ENCODE measurements around the gene ZNF486.

ZNF486 gene

DNA sequence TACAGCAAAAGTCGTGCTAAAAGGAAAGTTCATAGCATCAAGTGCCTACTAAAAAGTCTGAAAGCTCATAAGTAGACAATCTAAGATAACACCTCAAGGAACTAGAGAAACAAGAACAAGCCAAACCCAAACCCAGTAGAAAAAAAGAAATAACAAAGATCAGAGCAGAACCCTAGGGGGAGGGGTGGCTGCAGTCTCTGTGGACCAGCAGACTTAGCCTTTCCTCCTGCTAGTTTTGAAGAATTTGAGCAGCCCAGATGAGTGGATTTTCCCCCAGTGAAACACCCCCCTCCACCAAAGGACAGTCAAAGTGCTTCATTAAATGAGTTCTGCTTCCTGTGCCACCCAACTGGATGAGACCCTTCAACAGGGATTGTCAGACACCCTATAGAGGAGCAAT lies 2.6 kb upstream of the ZNF486 start:
- TF ChIP-seq, protein P1, sequence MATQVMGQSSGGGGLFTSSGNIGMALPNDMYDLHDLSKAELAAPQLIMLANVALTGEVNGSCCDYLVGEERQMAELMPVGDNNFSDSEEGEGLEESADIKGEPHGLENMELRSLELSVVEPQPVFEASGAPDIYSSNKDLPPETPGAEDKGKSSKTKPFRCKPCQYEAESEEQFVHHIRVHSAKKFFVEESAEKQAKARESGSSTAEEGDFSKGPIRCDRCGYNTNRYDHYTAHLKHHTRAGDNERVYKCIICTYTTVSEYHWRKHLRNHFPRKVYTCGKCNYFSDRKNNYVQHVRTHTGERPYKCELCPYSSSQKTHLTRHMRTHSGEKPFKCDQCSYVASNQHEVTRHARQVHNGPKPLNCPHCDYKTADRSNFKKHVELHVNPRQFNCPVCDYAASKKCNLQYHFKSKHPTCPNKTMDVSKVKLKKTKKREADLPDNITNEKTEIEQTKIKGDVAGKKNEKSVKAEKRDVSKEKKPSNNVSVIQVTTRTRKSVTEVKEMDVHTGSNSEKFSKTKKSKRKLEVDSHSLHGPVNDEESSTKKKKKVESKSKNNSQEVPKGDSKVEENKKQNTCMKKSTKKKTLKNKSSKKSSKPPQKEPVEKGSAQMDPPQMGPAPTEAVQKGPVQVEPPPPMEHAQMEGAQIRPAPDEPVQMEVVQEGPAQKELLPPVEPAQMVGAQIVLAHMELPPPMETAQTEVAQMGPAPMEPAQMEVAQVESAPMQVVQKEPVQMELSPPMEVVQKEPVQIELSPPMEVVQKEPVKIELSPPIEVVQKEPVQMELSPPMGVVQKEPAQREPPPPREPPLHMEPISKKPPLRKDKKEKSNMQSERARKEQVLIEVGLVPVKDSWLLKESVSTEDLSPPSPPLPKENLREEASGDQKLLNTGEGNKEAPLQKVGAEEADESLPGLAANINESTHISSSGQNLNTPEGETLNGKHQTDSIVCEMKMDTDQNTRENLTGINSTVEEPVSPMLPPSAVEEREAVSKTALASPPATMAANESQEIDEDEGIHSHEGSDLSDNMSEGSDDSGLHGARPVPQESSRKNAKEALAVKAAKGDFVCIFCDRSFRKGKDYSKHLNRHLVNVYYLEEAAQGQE (IDR thresholded peaks at IDR 0.05; ENCODE audit: insufficient read depth in 1 of 2, low read depth in 2 of 2, low read length in 2 of 2) = no peak
- TF ChIP-seq POLR2AphosphoS5 (IDR thresholded peaks at IDR 0.05; ENCODE audit: low read depth, low read length) (no peak), FOXP2 (optimal IDR thresholded peaks at IDR 0.05; ENCODE audit: borderline replicate concordance, extremely low read depth, extremely low read length, insufficient read depth) (no peak), SIN3A (IDR thresholded peaks at IDR 0.05; ENCODE audit: borderline replicate concordance, insufficient read depth, low read length) (no peak), TAF1 (IDR thresholded peaks at IDR 0.05; ENCODE audit: borderline replicate concordance, insufficient read depth, low read length) (no peak)

- TF ChIP-seq FOXP2 (optimal IDR thresholded peaks at IDR 0.05; ENCODE audit: borderline replicate concordance, extremely low read depth, extremely low read length, insufficient read depth) (no peak), TAF1 (IDR thresholded peaks at IDR 0.05; ENCODE audit: borderline replicate concordance, insufficient read depth, low read length) (no peak)
- TF ChIP-seq, protein P1 (IDR thresholded peaks at IDR 0.05; ENCODE audit: insufficient read depth in 1 of 2, low read depth in 2 of 2, low read length in 2 of 2) = no peak
These were observed 932 bp upstream of the ZNF486 start for GRCh38 chr19:20165971-20166592.

GRCh38 chr19:20167651-20168122 lies 673 bp downstream of the ZNF486 start:
- TF ChIP-seq FOXP2 (optimal IDR thresholded peaks at IDR 0.05; ENCODE audit: borderline replicate concordance, extremely low read depth, extremely low read length, insufficient read depth) = no peak
- TF ChIP-seq SIN3A (IDR thresholded peaks at IDR 0.05; ENCODE audit: borderline replicate concordance, insufficient read depth, low read length) = no peak
- TF ChIP-seq, protein P1 (IDR thresholded peaks at IDR 0.05; ENCODE audit: insufficient read depth in 1 of 2, low read depth in 2 of 2, low read length in 2 of 2) = no peak
- TF ChIP-seq POLR2AphosphoS5 (IDR thresholded peaks at IDR 0.05; ENCODE audit: low read depth, low read length) = no peak
- no peak for TF ChIP-seq TAF1 (IDR thresholded peaks at IDR 0.05; ENCODE audit: borderline replicate concordance, insufficient read depth, low read length)

- no peak for TF ChIP-seq TAF1 (IDR thresholded peaks at IDR 0.05; ENCODE audit: borderline replicate concordance, insufficient read depth, low read length)
- TF ChIP-seq POLR2AphosphoS5 (IDR thresholded peaks at IDR 0.05; ENCODE audit: low read depth, low read length) = no peak
- TF ChIP-seq FOXP2 (optimal IDR thresholded peaks at IDR 0.05; ENCODE audit: borderline replicate concordance, extremely low read depth, extremely low read length, insufficient read depth) = no peak
- TF ChIP-seq, protein P1 (IDR thresholded peaks at IDR 0.05; ENCODE audit: insufficient read depth in 1 of 2, low read depth in 2 of 2, low read length in 2 of 2) = no peak
- no peak for TF ChIP-seq SIN3A (IDR thresholded peaks at IDR 0.05; ENCODE audit: borderline replicate concordance, insufficient read depth, low read length)
These were observed 4.3 kb downstream of the ZNF486 start for GRCh38 chr19:20171285-20171684.
